Right lobe of liver (tissue), 4 donors: ENCODE measurements around the gene SORD.

Experiments
- CTCF ChIP-seq, 4 donors: fragments of 200-600 bp in 3 of 4; fragments of 450-650 bp in 1 of 4; IDR thresholded peaks; one replicate each; pipeline versions ENCODE4 v1.5.1 to v1.8.0; 2016 to 2022; ENCODE audit warnings: antibody characterized with exemption in 4 of 4, mild to moderate bottlenecking in 2 of 4
- POLR2A ChIP-seq: fragments of 450-650 bp; IDR thresholded peaks from one replicate; pipeline ENCODE4 v1.6.1; 2017; ENCODE audit warnings: antibody characterized with exemption, mild to moderate bottlenecking
- donor health status: DM: no; HTN: no; CAD: no.
- donor health status: DM: no; HTN: no; CAD: no.
- donor health status: DM: no; HTN: yes; CAD: no.

- TF ChIP-seq CTCF (IDR thresholded peaks at IDR 0.05) (no peak), POLR2A (no peak)
Observed at GRCh38 chr15:45027220-45027619, 4.2 kb downstream of the SORD start.
